MM.1S (cell line): ENCODE data around the gene PPP4R4.

Source experiments
- DNase-seq: peaks from one replicate; pipeline ENCODE4 v3.0.0-alpha.2; 2015
- H2AFZ ChIP-seq: fragments of 300-600 bp; sonication (generic); 2 replicates; pipeline ENCODE4 v1.6.0; 2016; ENCODE audit warnings: antibody characterized with exemption, low read length
- H3F3A ChIP-seq: fragments of 300-600 bp; sonication (generic); 2 replicates; pipeline ENCODE4 v1.6.1; 2016; ENCODE audit warnings: mild to moderate bottlenecking, antibody characterized with exemption, low read length, moderate library complexity, mixed read lengths; ENCODE audit not compliant: insufficient read depth
- H3K27ac ChIP-seq: fragments of 300-600 bp; sonication (generic); 2 replicates; pipeline ENCODE4 v1.5.1; 2016; ENCODE audit warnings: mild to moderate bottlenecking, low read length
- H3K27me3 ChIP-seq: fragments of 300-600 bp; sonication (generic); replicated peaks from 2 replicates; pipeline ENCODE4 v1.6.0; 2016; ENCODE audit warnings: low read length; ENCODE audit not compliant: insufficient read depth
- H3K36me3 ChIP-seq: fragments of 300-600 bp; sonication (generic); replicated peaks from 2 replicates; pipeline ENCODE4 v1.6.1; 2016; ENCODE audit warnings: mild to moderate bottlenecking, low read length, mixed read lengths; ENCODE audit not compliant: insufficient read depth
- H3K4me1 ChIP-seq: fragments of 300-600 bp; sonication (generic); 2 replicates; pipeline ENCODE4 v1.6.1; 2016; ENCODE audit warnings: low read length, mixed read lengths
- H3K4me2 ChIP-seq: fragments of 300-600 bp; sonication (generic); 2 replicates; pipeline ENCODE4 v1.6.0; 2016; ENCODE audit warnings: low read depth, low read length
- H3K4me3 ChIP-seq: fragments of 300-600 bp; sonication (generic); 2 replicates; pipeline ENCODE4 v1.5.1; 2016; ENCODE audit warnings: low read length, mixed read lengths
- H3K79me2 ChIP-seq: fragments of 300-600 bp; sonication (generic); 2 replicates; pipeline ENCODE4 v1.6.1; 2016; ENCODE audit warnings: mixed run types, low read length, mixed read lengths
- H3K9ac ChIP-seq: fragments of 300-600 bp; sonication (generic); 2 replicates; pipeline ENCODE4 v1.6.1; 2016; ENCODE audit warnings: low read length, mixed read lengths
- H3K9me2 ChIP-seq: fragments of 300-600 bp; sonication (generic); replicated peaks from 2 replicates; pipeline ENCODE4 v1.6.1; 2016; ENCODE audit warnings: mild to moderate bottlenecking, low read length, mixed read lengths; ENCODE audit not compliant: insufficient read depth
- H3K9me3 ChIP-seq: fragments of 300-600 bp; sonication (generic); replicated peaks from 2 replicates; pipeline ENCODE4 v1.6.1; 2016; ENCODE audit warnings: mild to moderate bottlenecking, low read length, mixed read lengths; ENCODE audit not compliant: insufficient read depth
- H4K20me1 ChIP-seq: fragments of 300-600 bp; sonication (generic); 2 replicates; pipeline ENCODE4 v1.6.1; 2016; ENCODE audit warnings: mild to moderate bottlenecking, low read length, moderate library complexity, mixed read lengths; ENCODE audit not compliant: insufficient read depth
- CTCF ChIP-seq: fragments of 300-600 bp; sonication (generic); IDR thresholded peaks from 2 replicates; pipeline ENCODE4 v1.5.1; 2016; ENCODE audit warnings: antibody characterized with exemption, low read length, mixed read lengths
- EZH2 ChIP-seq: fragments of 300-600 bp; sonication (generic); optimal IDR thresholded peaks from 2 replicates; pipeline ENCODE3; 2017; ENCODE audit warnings: low read depth, mild to moderate bottlenecking, antibody characterized with exemption, low read length, mixed read lengths
- EZH2phosphoT487 ChIP-seq: fragments of 300-600 bp; sonication (generic); IDR thresholded peaks from 2 replicates; pipeline ENCODE4 v1.6.1; 2018; ENCODE audit warnings: antibody characterized with exemption, low read length

PPP4R4 gene

GRCh38 chr14:94316692-94317091, 142.6 kb downstream of the PPP4R4 start:
- Histone ChIP-seq H2AFZ (no peak overlapping the region), H3K4me2 (no peak overlapping the region), H3K79me2 (no peaks in the 10 kb centered on the region), H3K9me2 (no peaks in the 10 kb centered on the region), H3K27me3 (no peaks in the 10 kb centered on the region), H3K4me3 (no peak overlapping the region), H4K20me1 (no peaks in the 10 kb centered on the region), H3K36me3 (no peaks in the 10 kb centered on the region), H3K4me1 (no peaks in the 10 kb centered on the region), H3K9me3 (no peaks in the 10 kb centered on the region), H3K27ac (no peak overlapping the region), H3K9ac (no peak overlapping the region), H3F3A (no peaks in the 10 kb centered on the region)
- TF ChIP-seq EZH2: no peak
- DNase-seq: no peak

- no peaks in the 10 kb centered on the region for H3K36me3 ChIP-seq
- H3K4me3 ChIP-seq: no peak overlapping the region
- no peaks in the 10 kb centered on the region for H3F3A ChIP-seq
- H3K79me2 ChIP-seq: no peaks in the 10 kb centered on the region
- H3K9me3 ChIP-seq: no peaks in the 10 kb centered on the region
- no peaks in the 10 kb centered on the region for H3K27me3 ChIP-seq
- no peak overlapping the region for H3K4me2 ChIP-seq
- no peak overlapping the region for H3K27ac ChIP-seq
- TF ChIP-seq EZH2phosphoT487: no peak
- TF ChIP-seq EZH2: no peak
- TF ChIP-seq CTCF: no peak
- H4K20me1 ChIP-seq: no peaks in the 10 kb centered on the region
- H3K9me2 ChIP-seq: no peaks in the 10 kb centered on the region
- H2AFZ ChIP-seq: no peak overlapping the region
- no peak for DNase-seq
- no peaks in the 10 kb centered on the region for H3K4me1 ChIP-seq
- no peak overlapping the region for H3K9ac ChIP-seq
Measured at GRCh38 chr14:94317259-94317658, 143.1 kb downstream of the PPP4R4 start.

- H3K36me3 ChIP-seq: no peaks in the 10 kb centered on the region
- H3K4me1 ChIP-seq: no peaks in the 10 kb centered on the region
- no peaks in the 10 kb centered on the region for H3K9me2 ChIP-seq
- no peaks in the 10 kb centered on the region for H4K20me1 ChIP-seq
- no peaks in the 10 kb centered on the region for H3K9me3 ChIP-seq
- TF ChIP-seq EZH2phosphoT487: no peak
- TF ChIP-seq EZH2: no peak
- TF ChIP-seq CTCF: no peak
- H3K4me2 ChIP-seq: no peak overlapping the region
- no peak overlapping the region for H3K27ac ChIP-seq
- no peak for DNase-seq
- no peak overlapping the region for H3K4me3 ChIP-seq
- no peak overlapping the region for H3K9ac ChIP-seq
- H3F3A ChIP-seq: no peaks in the 10 kb centered on the region
- no peak overlapping the region for H2AFZ ChIP-seq
- no peaks in the 10 kb centered on the region for H3K27me3 ChIP-seq
- H3K79me2 ChIP-seq: no peaks in the 10 kb centered on the region
Measured at GRCh38 chr14:94320243-94320642, 146.1 kb downstream of the PPP4R4 start.

GRCh38 chr14:94321421-94322271, 147.5 kb downstream of the PPP4R4 start:
- no peak overlapping the region for H3K9ac ChIP-seq
- H3K9me2 ChIP-seq: no peaks in the 10 kb centered on the region
- no peaks in the 10 kb centered on the region for H3K36me3 ChIP-seq
- TF ChIP-seq CTCF: no peak
- TF ChIP-seq EZH2: no peak
- TF ChIP-seq EZH2phosphoT487: no peak
- DNase-seq: no peak
- H3K4me2 ChIP-seq: no peak overlapping the region
- no peak overlapping the region for H3K27ac ChIP-seq
- no peaks in the 10 kb centered on the region for H3K27me3 ChIP-seq
- H3K9me3 ChIP-seq: no peaks in the 10 kb centered on the region
- H3F3A ChIP-seq: no peaks in the 10 kb centered on the region
- no peaks in the 10 kb centered on the region for H3K4me1 ChIP-seq
- H2AFZ ChIP-seq: no peak overlapping the region
- H3K79me2 ChIP-seq: no peaks in the 10 kb centered on the region
- H4K20me1 ChIP-seq: no peaks in the 10 kb centered on the region
- H3K4me3 ChIP-seq: no peak overlapping the region
